ENCODE measurements around the gene DEF6.
A peak's percentile ranks its signal among the peaks of the same experiment; 100 is the strongest.

The DEF6 gene

DNA sequence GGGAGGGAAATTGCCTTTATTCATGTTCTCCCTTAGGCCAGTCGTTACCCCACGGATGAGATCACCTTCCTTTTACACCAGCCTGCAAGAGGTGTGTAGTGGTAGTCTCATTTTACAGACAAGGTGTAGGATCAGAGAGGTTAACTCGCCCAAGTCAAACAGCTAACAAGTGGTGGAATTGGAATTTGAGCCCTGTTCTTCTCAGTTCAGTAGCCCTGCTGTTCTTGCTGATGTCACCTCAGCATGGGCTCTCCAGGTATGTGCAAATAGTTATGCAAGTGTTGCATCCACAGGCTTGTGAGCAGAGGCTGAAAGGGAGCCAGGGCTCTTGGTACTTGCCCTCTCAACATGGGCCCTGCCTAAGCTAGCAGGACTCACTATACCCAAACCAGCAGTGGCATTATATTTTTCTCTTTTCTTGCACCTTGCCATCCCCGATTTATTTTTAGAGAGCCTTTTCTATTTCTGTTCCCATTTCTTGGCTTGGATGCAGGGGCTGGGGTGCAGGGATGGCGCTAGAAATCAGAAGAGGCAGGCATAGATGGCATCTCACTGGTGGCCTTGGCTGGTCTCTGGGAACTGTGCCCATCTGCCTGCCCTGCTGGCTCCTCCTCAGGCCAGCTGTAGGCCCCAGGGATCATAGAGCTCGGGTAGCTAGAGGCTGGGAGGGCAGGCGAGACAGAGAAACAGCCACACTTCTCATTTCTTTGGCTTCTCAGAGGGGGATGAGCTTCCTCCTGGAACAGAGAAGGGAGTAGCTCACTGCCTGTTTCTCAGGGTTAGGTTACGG, 62.9 kb downstream of the DEF6 start:
- H3K9me3 Mint-ChIP-seq: no peaks in the 10 kb centered on the region
- peak overlapping the region; percentile 45 for H3K27ac Mint-ChIP-seq
- H3K4me1 Mint-ChIP-seq (ENCODE audit: low read depth): peaks cover 57% of the 10 kb centered on the region
- H3K36me3 Mint-ChIP-seq (ENCODE audit: low read depth): peaks cover 45% of the 10 kb centered on the region
- H3K27me3 Mint-ChIP-seq: no peaks in the 10 kb centered on the region
- H3K4me3 Mint-ChIP-seq: no peak overlapping the region
- no peak for DNase-seq

DNA sequence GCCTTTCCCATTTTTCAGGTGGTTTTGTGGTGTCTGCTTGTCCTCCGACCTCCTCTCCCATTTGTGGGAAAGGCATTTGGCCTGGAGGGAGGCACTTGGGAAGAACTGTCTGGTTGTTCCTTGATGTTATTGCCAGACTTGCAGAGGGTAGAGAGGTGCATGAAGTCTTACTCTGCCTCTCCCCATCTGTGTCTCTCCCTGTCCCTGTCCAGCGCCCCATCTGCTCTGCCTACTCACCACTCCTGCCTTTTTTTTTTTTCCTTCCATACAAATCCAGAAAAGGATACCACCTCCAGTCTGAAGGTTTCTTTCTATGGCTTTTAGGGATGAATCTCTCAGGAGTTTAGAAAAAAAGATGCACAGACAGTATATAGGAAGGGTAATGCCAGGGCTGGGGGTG, 64.6 kb downstream of the DEF6 start:
- peaks cover 34% of the 10 kb centered on the region for H3K36me3 Mint-ChIP-seq (ENCODE audit: low read depth)
- H3K27ac Mint-ChIP-seq: peak overlapping the region; percentile 12

DNA sequence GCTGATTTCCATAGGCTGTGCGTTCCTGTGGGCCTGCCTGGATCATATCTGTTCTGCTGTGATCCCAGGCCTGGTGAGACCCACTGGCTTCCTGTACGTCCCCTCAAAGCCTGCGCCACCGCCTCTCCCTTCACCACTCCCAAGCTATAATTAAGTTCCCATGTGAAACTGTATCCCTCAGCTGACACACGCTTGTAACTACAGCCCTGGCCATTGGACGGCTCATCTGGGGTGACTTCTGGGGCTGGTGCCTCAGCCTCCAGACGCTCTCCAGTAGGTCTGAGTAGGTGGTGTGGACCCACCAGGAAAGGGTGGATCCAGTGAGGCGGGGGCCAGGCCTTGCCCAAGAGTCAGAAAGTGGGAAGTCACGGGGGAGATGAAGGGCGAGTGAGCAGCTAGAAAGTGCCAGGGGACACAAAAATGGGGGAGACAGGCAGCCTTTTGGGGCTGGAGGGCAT, 65.7 kb downstream of the DEF6 start:
- Mint-ChIP-seq H3K36me3 (ENCODE audit: low read depth) (peaks cover 30% of the 10 kb centered on the region), H3K4me1 (ENCODE audit: low read depth) (peaks cover 67% of the 10 kb centered on the region), H3K4me3 (no peak overlapping the region), H3K9me3 (peaks cover 4% of the 10 kb centered on the region), H3K27me3 (no peaks in the 10 kb centered on the region), H3K27ac (peak overlapping the region; percentile 11)
- no peak for DNase-seq

More for the DNA sequence above, 64.6 kb downstream of the DEF6 start:
- peaks cover 4% of the 10 kb centered on the region for H3K9me3 Mint-ChIP-seq
- peaks cover 59% of the 10 kb centered on the region for H3K4me1 Mint-ChIP-seq (ENCODE audit: low read depth)
- no peak overlapping the region for H3K4me3 Mint-ChIP-seq
- no peaks in the 10 kb centered on the region for H3K27me3 Mint-ChIP-seq
- DNase-seq: no peak

DNA sequence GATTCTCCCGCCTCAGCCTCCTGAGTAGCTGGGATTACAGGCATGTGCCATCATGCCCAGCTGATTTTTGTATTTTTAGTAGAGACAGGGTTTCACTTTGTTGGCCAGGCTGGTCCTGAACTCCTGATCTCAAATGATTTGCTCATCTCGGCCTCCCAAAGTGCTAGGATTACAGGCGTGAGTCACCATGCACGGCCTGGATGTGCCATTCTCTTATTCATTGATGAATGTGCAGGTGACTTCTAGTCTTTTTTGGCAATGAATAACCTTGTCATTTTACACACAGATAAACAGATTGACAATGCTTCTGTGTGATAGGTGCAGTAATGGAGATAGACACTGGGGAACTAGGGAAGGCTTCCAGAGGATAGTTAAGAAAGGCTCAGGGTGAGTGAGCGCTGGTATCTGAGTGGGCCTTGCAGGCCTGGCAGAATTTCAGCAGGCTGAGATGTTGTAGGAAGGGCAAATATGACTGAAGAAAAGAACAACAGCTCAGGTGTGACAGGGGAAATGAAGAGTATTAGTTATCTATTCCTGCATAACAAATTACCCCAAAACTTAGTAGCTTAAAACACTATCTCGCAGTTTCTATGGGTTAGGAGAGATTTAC, 68.1 kb downstream of the DEF6 start:
- Mint-ChIP-seq H3K27me3 (no peaks in the 10 kb centered on the region), H3K36me3 (ENCODE audit: low read depth) (peaks cover 19% of the 10 kb centered on the region), H3K4me3 (no peak overlapping the region), H3K27ac (peak overlapping the region; percentile 61), H3K4me1 (ENCODE audit: low read depth) (peaks cover 74% of the 10 kb centered on the region), H3K9me3 (peaks cover 4% of the 10 kb centered on the region)
- no peak for DNase-seq

DNA sequence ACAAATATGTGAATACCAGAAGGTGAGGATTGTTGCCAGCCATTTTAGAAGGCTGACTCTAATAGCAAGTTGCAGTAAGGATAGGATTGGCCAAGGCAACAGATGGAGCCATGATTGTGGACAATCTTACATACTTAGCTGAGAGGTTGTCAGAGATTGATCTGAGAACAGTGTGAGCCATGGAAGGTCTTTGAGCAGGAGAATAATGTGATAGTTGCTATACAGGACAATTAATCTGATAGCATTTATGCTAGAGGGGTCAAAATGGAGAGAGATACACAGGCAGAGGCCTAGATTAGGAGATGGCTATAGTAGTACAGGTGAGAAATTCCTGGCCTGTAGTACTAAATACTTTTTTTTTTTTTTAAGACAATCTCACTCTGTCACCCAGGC, 68.6 kb downstream of the DEF6 start:
- H3K27ac Mint-ChIP-seq: peak overlapping the region; percentile 23
- H3K4me3 Mint-ChIP-seq: no peak overlapping the region
- H3K4me1 Mint-ChIP-seq (ENCODE audit: low read depth): peaks cover 74% of the 10 kb centered on the region
- H3K36me3 Mint-ChIP-seq (ENCODE audit: low read depth): peaks cover 18% of the 10 kb centered on the region
- DNase-seq: no peak
- H3K27me3 Mint-ChIP-seq: no peaks in the 10 kb centered on the region
- H3K9me3 Mint-ChIP-seq: peaks cover 4% of the 10 kb centered on the region

DNA sequence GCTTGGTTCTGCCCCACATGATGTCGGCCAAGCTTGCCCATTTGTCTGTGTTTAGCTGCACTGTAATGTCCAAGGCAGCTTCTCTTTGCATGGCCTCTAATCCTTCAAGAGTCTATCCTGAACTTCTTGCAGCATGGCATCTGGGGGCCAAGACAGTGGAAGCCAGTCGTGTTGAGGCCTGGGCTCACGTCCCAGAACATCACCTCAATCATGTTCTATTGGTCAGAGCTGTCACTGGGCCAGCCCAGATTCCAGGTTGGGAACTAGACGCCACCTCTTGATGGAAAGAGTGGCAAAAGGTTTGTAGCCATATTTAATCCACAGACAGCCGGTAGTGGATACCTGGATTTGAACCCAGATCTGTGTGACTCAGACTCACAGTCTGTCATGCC, 70.0 kb downstream of the DEF6 start:
- H3K36me3 Mint-ChIP-seq (ENCODE audit: low read depth): peaks cover 16% of the 10 kb centered on the region
- no peak for DNase-seq
- H3K27ac Mint-ChIP-seq: peak overlapping the region; percentile 87
- H3K9me3 Mint-ChIP-seq: peaks cover 4% of the 10 kb centered on the region
- H3K4me3 Mint-ChIP-seq: no peak overlapping the region
- H3K27me3 Mint-ChIP-seq: no peaks in the 10 kb centered on the region
- H3K4me1 Mint-ChIP-seq (ENCODE audit: low read depth): peaks cover 70% of the 10 kb centered on the region

DNA sequence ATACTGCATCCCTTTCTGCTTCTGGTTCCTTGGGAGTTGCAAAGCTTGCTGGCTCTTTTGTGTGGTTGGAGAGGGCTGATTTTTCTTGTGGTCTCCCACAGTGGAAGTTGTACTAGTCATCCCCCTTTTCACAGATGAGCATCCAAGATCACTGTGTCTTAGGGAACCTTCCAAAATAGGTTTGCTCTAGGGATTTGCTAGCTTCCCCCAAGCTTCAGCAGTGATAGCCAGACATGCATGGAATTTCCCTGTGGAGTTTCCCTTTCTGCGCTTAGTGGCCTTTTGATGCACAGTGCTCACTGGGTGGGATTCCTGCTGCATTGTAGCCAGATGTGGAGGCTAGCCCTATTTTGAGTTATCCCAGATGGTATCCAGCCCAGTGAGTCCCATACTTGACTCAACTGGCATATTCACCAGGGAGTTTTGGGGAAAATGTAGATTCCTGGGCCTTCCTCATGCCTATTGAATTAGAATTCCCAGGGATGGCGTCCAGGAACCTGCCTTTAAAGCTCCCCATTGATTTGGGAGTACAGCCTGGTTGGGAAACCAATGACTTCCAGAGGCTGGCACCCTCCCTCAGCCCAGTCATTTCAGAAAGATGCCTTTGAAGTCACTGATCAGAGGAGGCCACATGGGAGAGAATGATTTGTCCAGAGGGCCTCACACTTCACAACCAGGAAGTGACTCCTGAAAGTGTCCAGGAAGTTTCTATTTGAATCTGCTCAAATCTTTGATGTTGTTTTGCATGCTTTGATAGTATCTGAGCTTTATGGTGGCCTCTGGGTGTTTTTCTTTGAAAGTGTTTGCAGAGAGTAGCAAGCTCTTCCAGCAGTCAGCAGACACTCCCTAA, 70.6 kb downstream of the DEF6 start:
- peaks cover 69% of the 10 kb centered on the region for H3K4me1 Mint-ChIP-seq (ENCODE audit: low read depth)
- peaks cover 4% of the 10 kb centered on the region for H3K9me3 Mint-ChIP-seq
- H3K27me3 Mint-ChIP-seq: no peaks in the 10 kb centered on the region
- DNase-seq: no peak
- peak overlapping the region; percentile 87 for H3K27ac Mint-ChIP-seq
- H3K36me3 Mint-ChIP-seq (ENCODE audit: low read depth): peaks cover 20% of the 10 kb centered on the region
- H3K4me3 Mint-ChIP-seq: no peak overlapping the region

DNA sequence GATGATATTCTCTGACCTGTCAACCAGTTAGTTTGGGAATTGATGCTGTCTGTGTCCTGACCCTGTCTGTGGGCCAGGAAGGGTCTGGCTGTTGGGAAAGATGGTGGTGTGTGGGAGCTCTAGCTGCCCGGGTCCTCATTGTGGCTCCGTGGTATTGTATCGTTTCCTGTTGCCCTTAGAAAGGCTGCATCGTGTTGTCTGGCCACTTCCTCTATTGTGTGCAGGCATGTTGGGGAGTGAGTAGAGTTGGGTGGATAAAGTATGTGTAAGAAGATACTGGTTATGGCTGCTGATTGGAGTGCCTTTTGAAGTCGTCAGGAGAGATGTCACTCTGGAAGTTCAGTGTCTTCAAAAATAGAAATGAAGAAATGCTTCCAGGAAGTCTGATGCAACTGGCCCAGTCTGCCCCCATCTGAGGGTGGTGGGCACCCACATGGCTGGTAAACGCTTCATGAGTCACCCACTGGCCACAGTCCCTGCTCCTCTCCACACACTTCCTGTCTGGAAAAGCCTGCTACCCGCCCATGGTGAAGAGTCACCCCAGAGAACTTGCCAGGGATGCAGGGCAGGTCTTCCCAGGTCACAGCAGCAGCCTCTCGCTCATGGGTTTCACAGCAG, 72.6 kb downstream of the DEF6 start:
- Mint-ChIP-seq H3K4me3 (peak overlapping the region; percentile 49), H3K4me1 (ENCODE audit: low read depth) (peaks cover 66% of the 10 kb centered on the region), H3K27ac (peak overlapping the region; percentile 92), H3K27me3 (no peaks in the 10 kb centered on the region), H3K36me3 (ENCODE audit: low read depth) (peaks cover 24% of the 10 kb centered on the region), H3K9me3 (peaks cover 4% of the 10 kb centered on the region)
- peak; percentile 59 for DNase-seq

DNA sequence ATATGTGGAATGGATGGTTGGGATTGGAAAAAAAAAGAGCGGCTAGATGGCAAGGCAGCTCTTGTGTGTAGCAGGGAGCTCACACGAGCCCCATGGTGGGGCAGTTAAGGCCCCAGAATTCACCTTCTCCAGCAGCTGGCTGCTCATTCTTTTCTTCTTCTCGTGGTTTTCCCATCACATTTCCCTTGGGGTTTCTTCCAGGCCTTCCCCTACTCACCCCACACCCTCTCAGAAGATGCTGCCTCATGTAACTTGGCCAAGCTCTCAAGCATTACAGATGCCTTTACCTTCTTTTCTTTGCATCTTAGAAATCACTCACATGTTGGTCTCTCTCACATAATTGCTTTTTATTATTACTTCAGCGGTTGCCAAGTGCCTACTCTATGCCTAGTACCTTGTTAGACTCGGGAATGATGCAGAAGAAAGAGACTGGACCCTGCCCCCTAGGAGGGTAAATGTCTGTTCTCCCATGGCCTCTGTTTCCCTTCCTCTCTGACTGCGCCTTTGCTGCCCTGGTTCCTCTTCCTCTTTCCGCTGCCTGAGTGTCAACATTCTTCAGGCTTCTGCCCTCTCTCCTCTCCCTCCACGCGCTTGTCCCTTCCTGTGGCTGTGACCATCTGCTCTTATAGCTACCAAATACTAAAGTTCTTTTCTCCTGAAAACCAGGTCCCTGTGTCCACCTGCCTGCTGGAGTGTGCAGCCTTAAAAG, 73.3 kb downstream of the DEF6 start:
- Mint-ChIP-seq H3K27ac (peak overlapping the region; percentile 92), H3K9me3 (peaks cover 4% of the 10 kb centered on the region), H3K4me3 (no peak overlapping the region), H3K4me1 (ENCODE audit: low read depth) (peaks cover 60% of the 10 kb centered on the region), H3K27me3 (no peaks in the 10 kb centered on the region), H3K36me3 (ENCODE audit: low read depth) (peaks cover 24% of the 10 kb centered on the region)
- no peak for DNase-seq

Data from activated T-cell treated with anti-CD3 and anti-CD28 coated beads, Interleukin-2, amount 50 U/mL, for 24 hours (primary cell).